Left lung (tissue), 10 donors: Measurements from ENCODE around the gene DSCAML1. TPM values are rescaled to one million over a fixed set of nuclear protein-coding genes. Genes with fewer than 3 reads are reported as not detected.
A peak's percentile ranks its signal among the peaks of the same experiment; 100 is the strongest.

Experiments
- ATAC-seq: fragments of 200-7000 bp; cut with Tn5 transposase; one replicate; pipeline ENCODE4 v1.9.1; 2020; ENCODE audit warnings: moderate library complexity
- DNase-seq, 4 donors: peaks; one replicate each; pipeline ENCODE4 v3.0.0-alpha.2; 2013 to 2020
- H3K27ac ChIP-seq, 2 donors: fragments of 200-600 bp; sonication (generic) in 1 of 2; one replicate each; pipeline versions ENCODE4 v1.5.0 to v1.8.0; 2020 to 2021
- H3K27me3 ChIP-seq, 2 donors: fragments of 200-600 bp; sonication (generic) in 1 of 2; one replicate each; pipeline versions ENCODE4 v1.5.0 to v1.8.0; 2020 to 2021
- H3K36me3 ChIP-seq, 2 donors: fragments of 200-600 bp; sonication (generic) in 1 of 2; one replicate each; pipeline versions ENCODE4 v1.5.0 to v1.8.0; 2020 to 2021
- H3K4me1 ChIP-seq, 2 donors: fragments of 200-600 bp; one replicate each; pipeline ENCODE4 v1.8.0; 2021
- H3K4me3 ChIP-seq, 2 donors: fragments of 200-600 bp; sonication (generic) in 1 of 2; one replicate each; pipeline versions ENCODE4 v1.5.0 to v1.8.0; 2020 to 2021; ENCODE audit warnings: mild to moderate bottlenecking in 1 of 2
- H3K9me3 ChIP-seq, 2 donors: fragments of 200-600 bp; sonication (generic) in 1 of 2; one replicate each; pipeline versions ENCODE4 v1.5.0 to v1.8.0; 2020 to 2021
- intact Hi-C, 2 donors: fragments of 100-400 bp; cut with DNase I; formaldehyde crosslinking; loops; one replicate each; pipeline versions ENCODE4 v1.11.2 to v1.14.2; 2022
- polyA plus RNA-seq, 6 donors: library from polyadenylated mRNA; unstranded; fragments of 120-200 nt; gene quantifications; one replicate each; pipeline ENCODE4 v1.2.1, GENCODE V29; 2013; ENCODE audit not compliant: insufficient read length in 6 of 6
- total RNA-seq, 2 donors: library from RNA; stranded (reverse); fragmentation: NEBNext Ultra II Directional; extraction: Animal tissue kit (Norgen Biotek cat#: 25700); gene quantifications; one replicate each; pipeline ENCODE4 v1.2.1, GENCODE V29; 2021
- TF ChIP-seq, protein P1 (sequence below), 2 donors: fragments of 200-600 bp; sonication (generic) in 1 of 2; IDR thresholded peaks; one replicate each; pipeline versions ENCODE4 v1.5.0 to v1.8.0; 2021; ENCODE audit warnings: antibody characterized with exemption in 2 of 2
- donor health status: DM: no; HTN: yes; CAD: no.
- donor health status: DM: no; HTN: no; CAD: no.

The DSCAML1 gene
- total and polyA plus RNA-seq, 8 donors, result 0.35 to 1.8 (median 1.2) TPM

DNA sequence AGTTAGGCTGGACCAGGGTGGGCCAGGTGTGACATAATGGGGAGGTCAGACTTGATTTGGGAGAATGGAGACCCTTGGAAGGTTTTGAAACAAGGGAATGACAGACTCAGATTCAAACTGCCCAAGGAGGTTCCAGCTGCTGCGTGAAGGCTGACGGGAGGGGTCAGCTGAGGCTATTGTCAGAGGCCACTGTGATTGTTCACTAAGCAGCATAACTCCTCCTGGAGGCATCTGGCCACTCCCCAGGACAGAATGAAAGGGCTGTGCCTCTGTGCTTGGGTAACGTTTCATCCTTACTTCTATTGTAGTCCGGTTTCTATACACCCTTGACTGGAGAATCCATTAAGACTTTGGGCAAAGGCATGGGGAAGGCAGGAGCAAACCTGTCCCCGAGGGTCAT, 126.6 kb downstream of the DSCAML1 start:
- Histone ChIP-seq H3K27me3 (no peaks in the 10 kb centered on the region), H3K9me3 (no peaks in the 10 kb centered on the region), H3K27ac (no peak overlapping the region), H3K36me3 (no peaks in the 10 kb centered on the region), H3K4me3 (no peak overlapping the region), H3K4me1 (no peaks in the 10 kb centered on the region)
- TF ChIP-seq, protein P1, sequence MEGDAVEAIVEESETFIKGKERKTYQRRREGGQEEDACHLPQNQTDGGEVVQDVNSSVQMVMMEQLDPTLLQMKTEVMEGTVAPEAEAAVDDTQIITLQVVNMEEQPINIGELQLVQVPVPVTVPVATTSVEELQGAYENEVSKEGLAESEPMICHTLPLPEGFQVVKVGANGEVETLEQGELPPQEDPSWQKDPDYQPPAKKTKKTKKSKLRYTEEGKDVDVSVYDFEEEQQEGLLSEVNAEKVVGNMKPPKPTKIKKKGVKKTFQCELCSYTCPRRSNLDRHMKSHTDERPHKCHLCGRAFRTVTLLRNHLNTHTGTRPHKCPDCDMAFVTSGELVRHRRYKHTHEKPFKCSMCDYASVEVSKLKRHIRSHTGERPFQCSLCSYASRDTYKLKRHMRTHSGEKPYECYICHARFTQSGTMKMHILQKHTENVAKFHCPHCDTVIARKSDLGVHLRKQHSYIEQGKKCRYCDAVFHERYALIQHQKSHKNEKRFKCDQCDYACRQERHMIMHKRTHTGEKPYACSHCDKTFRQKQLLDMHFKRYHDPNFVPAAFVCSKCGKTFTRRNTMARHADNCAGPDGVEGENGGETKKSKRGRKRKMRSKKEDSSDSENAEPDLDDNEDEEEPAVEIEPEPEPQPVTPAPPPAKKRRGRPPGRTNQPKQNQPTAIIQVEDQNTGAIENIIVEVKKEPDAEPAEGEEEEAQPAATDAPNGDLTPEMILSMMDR (IDR thresholded peaks at IDR 0.05), result no peak
- DNase-seq, result no peak
- ATAC-seq, result no peak
- intact Hi-C loops, result no loop called here

DNA sequence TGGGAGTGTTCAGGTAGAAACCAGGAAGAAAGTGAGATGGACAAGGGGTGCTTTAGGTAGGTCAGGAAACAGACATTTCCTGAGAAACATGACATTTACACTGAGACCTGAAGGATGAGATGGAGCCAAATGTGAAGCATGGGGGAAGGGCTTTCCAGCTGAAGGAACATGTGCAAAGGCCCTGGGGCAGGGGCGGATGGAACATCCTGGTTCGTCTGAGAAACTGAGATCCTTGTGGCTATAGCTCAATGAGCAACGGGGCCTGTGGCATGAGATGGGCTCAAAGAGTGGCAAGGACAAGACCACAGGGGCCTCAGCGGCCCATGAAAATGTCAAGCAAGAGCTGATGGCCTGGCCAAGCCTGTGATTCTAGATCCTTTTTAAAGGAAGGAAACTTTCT, 127.4 kb downstream of the DSCAML1 start:
- peaks cover 0 to 1% of the 10 kb centered on the region in 2 donors for H3K4me1 ChIP-seq
- DNase-seq (no peak), ATAC-seq (no peak)
- intact Hi-C loops, result no loop called here
- TF ChIP-seq, protein P1 (IDR thresholded peaks at IDR 0.05), result no peak
- H3K36me3 ChIP-seq, result no peaks in the 10 kb centered on the region
- no peaks in the 10 kb centered on the region for H3K27me3 ChIP-seq
- H3K9me3 ChIP-seq, result no peaks in the 10 kb centered on the region
- no peak overlapping the region for H3K4me3 ChIP-seq
- no peak overlapping the region for H3K27ac ChIP-seq

DNA sequence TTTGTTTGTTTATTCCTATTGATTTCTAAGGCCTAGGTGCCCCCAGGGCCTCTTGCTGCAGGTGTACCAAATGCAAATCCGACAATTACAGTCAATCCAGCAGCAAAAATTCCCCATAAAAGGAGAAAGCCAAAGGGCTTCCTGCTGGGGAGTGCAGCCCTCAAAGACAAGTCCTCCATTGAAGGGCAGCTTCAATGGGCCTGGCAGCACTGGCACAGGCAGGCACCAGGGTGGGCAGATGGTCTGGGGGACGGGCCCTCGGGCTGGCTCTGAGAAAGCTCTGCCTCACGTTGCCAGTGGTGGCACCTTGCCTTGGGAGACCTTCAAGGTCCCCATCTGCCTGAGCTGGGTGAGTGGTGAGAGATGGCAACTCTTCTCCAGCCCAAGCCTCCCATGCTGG, 128.0 kb downstream of the DSCAML1 start:
- intact Hi-C loops, result no loop called here
- Histone ChIP-seq H3K9me3 (no peaks in the 10 kb centered on the region), H3K4me3 (no peak overlapping the region), H3K36me3 (no peaks in the 10 kb centered on the region), H3K27me3 (peaks cover 0 to 2% of the 10 kb centered on the region in 2 donors), H3K27ac (no peak overlapping the region), H3K4me1 (peaks cover 0 to 6% of the 10 kb centered on the region in 2 donors)
- DNase-seq, result peak in 1 of 4 donors; percentile 51
- no peak for ATAC-seq
- TF ChIP-seq, protein P1 (IDR thresholded peaks at IDR 0.05), result no peak

DNA sequence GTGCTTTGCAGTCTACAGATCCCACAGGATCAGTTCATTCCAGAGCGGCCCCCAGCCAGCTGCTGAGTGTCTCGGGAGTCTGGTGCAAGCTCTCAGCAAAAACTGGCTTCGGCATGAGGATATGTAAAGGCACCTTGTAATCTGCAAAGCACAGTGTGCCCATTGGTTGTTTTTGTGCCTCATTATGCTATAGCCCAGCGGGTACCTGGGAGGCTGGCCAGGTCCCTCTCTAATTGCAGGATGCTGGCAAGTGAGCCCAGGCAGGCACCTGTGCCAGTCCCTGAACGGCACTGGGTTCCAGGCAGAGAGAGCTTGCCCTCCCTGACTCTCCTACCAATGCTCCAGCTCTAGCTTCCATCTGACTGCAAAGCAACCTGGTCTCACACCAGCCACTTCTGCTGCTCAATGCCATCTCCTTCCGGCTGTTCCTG, 128.7 kb downstream of the DSCAML1 start:
- no peak for ATAC-seq
- intact Hi-C loops, result no loop called here
- TF ChIP-seq, protein P1 (IDR thresholded peaks at IDR 0.05), result no peak

DNA sequence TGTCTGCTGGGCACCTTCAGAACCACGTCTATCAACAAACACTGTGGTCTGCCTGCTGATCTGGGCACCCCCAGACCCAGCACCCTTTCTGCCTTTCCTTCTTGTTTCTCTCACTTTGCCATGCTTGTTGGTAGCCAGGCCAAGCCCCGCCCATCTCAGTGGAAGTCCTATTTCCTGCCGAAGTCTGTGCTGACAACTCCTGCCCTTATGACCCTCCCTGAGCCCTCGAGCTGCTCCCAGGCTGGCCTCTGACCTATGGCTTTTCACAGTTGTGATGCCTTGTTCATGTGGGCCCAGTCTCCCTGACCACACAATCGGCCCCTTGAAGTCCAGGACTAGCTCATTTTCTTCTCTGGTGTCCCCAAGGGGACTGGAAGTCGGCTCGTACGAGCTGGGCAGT, 132.1 kb downstream of the DSCAML1 start:
- no peak overlapping the region for H3K4me3 ChIP-seq
- peak in 1 of 4 donors; percentile 52 for DNase-seq
- no peak for ATAC-seq
- intact Hi-C loops, result no loop called here
- no peaks in the 10 kb centered on the region for H3K9me3 ChIP-seq
- no peaks in the 10 kb centered on the region for H3K36me3 ChIP-seq
- H3K27me3 ChIP-seq, result peaks cover 0 to 8% of the 10 kb centered on the region in 2 donors
- no peak overlapping the region for H3K27ac ChIP-seq
- H3K4me1 ChIP-seq, result peaks cover 0 to 6% of the 10 kb centered on the region in 2 donors
- TF ChIP-seq, protein P1 (IDR thresholded peaks at IDR 0.05), result no peak

More for the DNA sequence above, 128.7 kb downstream of the DSCAML1 start:
- no peak for DNase-seq
- H3K4me3 ChIP-seq, result no peak overlapping the region
- no peaks in the 10 kb centered on the region for H3K9me3 ChIP-seq
- no peaks in the 10 kb centered on the region for H3K36me3 ChIP-seq
- H3K27me3 ChIP-seq, result peaks cover 0 to 6% of the 10 kb centered on the region in 2 donors
- peaks cover 0 to 6% of the 10 kb centered on the region in 2 donors for H3K4me1 ChIP-seq
- H3K27ac ChIP-seq, result no peak overlapping the region
